ENCODE measurements around the gene ETNK2.
A peak's percentile ranks its signal among the peaks of the same experiment; 100 is the strongest.

GRCh38 chr1:204151552-204152309, at the start of gene ETNK2:
- TF ChIP-seq CHD4 (IDR thresholded peaks at IDR 0.05; ENCODE audit: borderline replicate concordance) (no peak), CTCF (IDR thresholded peaks at IDR 0.05) (no peak), RCOR1 (IDR thresholded peaks at IDR 0.05; ENCODE audit: low read depth, low read length) (no peak), POLR2A (IDR thresholded peaks at IDR 0.05; ENCODE audit: low read length) (no peak; the same call in none of the 2 replicates), CHD2 (IDR thresholded peaks at IDR 0.05; ENCODE audit: low read length, partially characterized antibody) (peak; percentile 57), NFE2L2 (conservative IDR thresholded peaks at IDR 0.05; ENCODE audit: low read length) (no peak), PBX3 (IDR thresholded peaks at IDR 0.05) (no peak), SMC3 (IDR thresholded peaks at IDR 0.05) (no peak), ZC3H11A (IDR thresholded peaks at IDR 0.05) (no peak)
- TF ChIP-seq, protein P1, sequence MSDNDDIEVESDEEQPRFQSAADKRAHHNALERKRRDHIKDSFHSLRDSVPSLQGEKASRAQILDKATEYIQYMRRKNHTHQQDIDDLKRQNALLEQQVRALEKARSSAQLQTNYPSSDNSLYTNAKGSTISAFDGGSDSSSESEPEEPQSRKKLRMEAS (IDR thresholded peaks at IDR 0.05) = no peak
- TF ChIP-seq, protein P2, sequence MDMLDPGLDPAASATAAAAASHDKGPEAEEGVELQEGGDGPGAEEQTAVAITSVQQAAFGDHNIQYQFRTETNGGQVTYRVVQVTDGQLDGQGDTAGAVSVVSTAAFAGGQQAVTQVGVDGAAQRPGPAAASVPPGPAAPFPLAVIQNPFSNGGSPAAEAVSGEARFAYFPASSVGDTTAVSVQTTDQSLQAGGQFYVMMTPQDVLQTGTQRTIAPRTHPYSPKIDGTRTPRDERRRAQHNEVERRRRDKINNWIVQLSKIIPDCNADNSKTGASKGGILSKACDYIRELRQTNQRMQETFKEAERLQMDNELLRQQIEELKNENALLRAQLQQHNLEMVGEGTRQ (IDR thresholded peaks at IDR 0.05) = no peak

All from A549 (cell line).